22Rv1 (cell line): ENCODE results near the gene RNF126.

ENCODE experiments used
- H3K27ac ChIP-seq: fragments of 450-650 bp; 2 replicates; pipeline ENCODE4 v1.5.1; 2017
- ZFX ChIP-seq: fragments of 450-650 bp; IDR thresholded peaks from 2 replicates; pipeline ENCODE4 v1.6.1; 2017; ENCODE audit warnings: antibody characterized with exemption, borderline replicate concordance
- TF ChIP-seq, protein P1 (sequence below): fragments of 450-650 bp; IDR thresholded peaks from 2 replicates; pipeline ENCODE4 v1.5.1; 2017; ENCODE audit warnings: mild to moderate bottlenecking

Gene RNF126

GRCh38 chr19:688992-689391 lies 26.0 kb upstream of the RNF126 start:
- no peak for TF ChIP-seq ZFX
- TF ChIP-seq, protein P1, sequence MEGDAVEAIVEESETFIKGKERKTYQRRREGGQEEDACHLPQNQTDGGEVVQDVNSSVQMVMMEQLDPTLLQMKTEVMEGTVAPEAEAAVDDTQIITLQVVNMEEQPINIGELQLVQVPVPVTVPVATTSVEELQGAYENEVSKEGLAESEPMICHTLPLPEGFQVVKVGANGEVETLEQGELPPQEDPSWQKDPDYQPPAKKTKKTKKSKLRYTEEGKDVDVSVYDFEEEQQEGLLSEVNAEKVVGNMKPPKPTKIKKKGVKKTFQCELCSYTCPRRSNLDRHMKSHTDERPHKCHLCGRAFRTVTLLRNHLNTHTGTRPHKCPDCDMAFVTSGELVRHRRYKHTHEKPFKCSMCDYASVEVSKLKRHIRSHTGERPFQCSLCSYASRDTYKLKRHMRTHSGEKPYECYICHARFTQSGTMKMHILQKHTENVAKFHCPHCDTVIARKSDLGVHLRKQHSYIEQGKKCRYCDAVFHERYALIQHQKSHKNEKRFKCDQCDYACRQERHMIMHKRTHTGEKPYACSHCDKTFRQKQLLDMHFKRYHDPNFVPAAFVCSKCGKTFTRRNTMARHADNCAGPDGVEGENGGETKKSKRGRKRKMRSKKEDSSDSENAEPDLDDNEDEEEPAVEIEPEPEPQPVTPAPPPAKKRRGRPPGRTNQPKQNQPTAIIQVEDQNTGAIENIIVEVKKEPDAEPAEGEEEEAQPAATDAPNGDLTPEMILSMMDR = no peak

GRCh38 chr19:688214-688613 lies 25.2 kb upstream of the RNF126 start:
- H3K27ac ChIP-seq = no peak overlapping the region
- TF ChIP-seq, protein P1 = no peak
- no peak for TF ChIP-seq ZFX

More at GRCh38 chr19:688992-689391, 26.0 kb upstream of the RNF126 start:
- no peak overlapping the region for H3K27ac ChIP-seq

GRCh38 chr19:687569-688166 lies 24.7 kb upstream of the RNF126 start:
- TF ChIP-seq, protein P1 = no peak
- no peak for TF ChIP-seq ZFX
- no peak overlapping the region for H3K27ac ChIP-seq

DNA sequence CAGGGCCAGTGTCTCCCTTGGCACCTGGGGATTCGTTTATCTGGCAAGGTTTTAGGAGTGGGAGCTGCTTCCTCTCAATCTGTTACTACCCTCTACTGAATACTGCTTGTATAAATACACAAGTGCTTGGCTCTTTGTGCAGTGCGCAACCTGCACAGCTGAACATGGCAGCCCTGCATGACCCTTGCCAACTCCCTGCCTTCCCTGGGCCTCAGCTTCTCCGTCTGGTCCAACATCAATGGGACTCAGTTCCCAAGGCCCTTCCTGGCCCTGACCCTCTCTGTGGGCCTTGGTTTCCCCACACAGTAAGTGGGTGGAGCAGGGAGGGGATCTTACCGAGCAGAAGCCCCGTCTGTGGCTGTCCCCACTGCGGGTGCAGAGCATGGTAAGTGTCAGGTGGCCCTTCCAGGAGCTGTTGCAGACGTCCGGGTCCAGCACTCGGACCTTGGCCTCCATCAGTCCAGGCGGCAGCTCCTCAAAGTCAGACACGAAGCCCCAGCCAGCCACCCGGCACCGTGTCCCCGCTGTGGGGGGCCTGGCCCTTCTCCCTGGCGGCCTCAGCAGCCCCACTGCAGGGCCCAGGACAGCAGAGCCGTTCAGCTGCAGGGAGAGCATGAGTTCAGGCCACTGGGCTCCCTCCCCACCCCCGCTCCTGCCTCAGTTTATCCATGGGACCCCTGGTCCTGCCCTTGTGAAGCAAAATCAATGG lies 23.7 kb upstream of the RNF126 start:
- no peak overlapping the region for H3K27ac ChIP-seq
- TF ChIP-seq ZFX = no peak
- TF ChIP-seq, protein P1 = no peak

- H3K27ac ChIP-seq = no peak overlapping the region
- TF ChIP-seq, protein P1 = no peak
- TF ChIP-seq ZFX = no peak
Observed at GRCh38 chr19:685454-685931, 22.5 kb upstream of the RNF126 start.

GRCh38 chr19:682678-683320 lies 19.8 kb upstream of the RNF126 start:
- TF ChIP-seq, protein P1 = no peak
- no peak for TF ChIP-seq ZFX
- no peak overlapping the region for H3K27ac ChIP-seq
